Measurements from ENCODE around the gene ZNF579.

- no peak for TF ChIP-seq YY1 (IDR thresholded peaks at IDR 0.05; ENCODE audit: insufficient read depth, insufficient read length)
- TF ChIP-seq SUZ12 (IDR thresholded peaks at IDR 0.05; ENCODE audit: extremely low read depth, insufficient read depth, insufficient read length): no peak
- no peak for TF ChIP-seq ZNF274 (IDR thresholded peaks at IDR 0.05; ENCODE audit: low read depth, low read length)
Measured at GRCh38 chr19:55530996-55531395, 49.7 kb downstream of the ZNF579 start.

Data from NT2/D1 (cell line).